ENCODE data around the gene CYRIA.

The CYRIA gene

GRCh38 chr2:16620590-16620989, 45.0 kb downstream of the CYRIA start:
- Histone ChIP-seq H3K27ac (ENCODE audit: low read depth, low read length) (peak overlapping the region; percentile 79), H3K4me3 (ENCODE audit: low read depth, low read length) (no peak overlapping the region), H2BK120ac (ENCODE audit: insufficient read depth, low read length, poor library complexity) (no peak overlapping the region), H3K36me3 (ENCODE audit: control insufficient read depth in 1 of 2, insufficient read depth in 2 of 2, low read length in 2 of 2) (peaks cover 7 to 8% of the 10 kb centered on the region in 2 experiments), H4K8ac (ENCODE audit: low read depth, low read length) (peak overlapping the region; percentile 54), H4K91ac (ENCODE audit: low read depth, low read length) (peak overlapping the region; percentile 36), H3K9me3 (ENCODE audit: insufficient read depth, low read depth, low read length) (no peaks in the 10 kb centered on the region), H3K79me1 (ENCODE audit: low read length) (peaks cover 35% of the 10 kb centered on the region), H3K27me3 (ENCODE audit: insufficient read depth, low read length) (no peaks in the 10 kb centered on the region), H2BK5ac (ENCODE audit: low read depth, low read length, poor library complexity) (peak overlapping the region; percentile 5), H2BK12ac (ENCODE audit: low read length) (no peak overlapping the region), H3K14ac (ENCODE audit: low read length) (no peak overlapping the region), H3K9ac (ENCODE audit: low read length) (no peak overlapping the region), H2AFZ (ENCODE audit: insufficient read depth, low read length, poor library complexity) (no peak overlapping the region), H3K4me2 (ENCODE audit: low read length) (peak overlapping the region; percentile 26), H3K4ac (ENCODE audit: low read depth, low read length) (no peak overlapping the region), H3K18ac (ENCODE audit: low read length) (no peak overlapping the region), H3K4me1 (ENCODE audit: control insufficient read depth in 1 of 2, insufficient read depth in 2 of 2, low read length in 2 of 2) (peaks cover 27 to 33% of the 10 kb centered on the region in 2 experiments), H4K12ac (ENCODE audit: low read depth, low read length) (no peak overlapping the region), H2AK5ac (ENCODE audit: low read length) (no peak overlapping the region), H3K23ac (ENCODE audit: low read length) (no peak overlapping the region), H3K79me2 (ENCODE audit: control insufficient read depth, insufficient read depth, low read length, poor library complexity) (peaks cover 3% of the 10 kb centered on the region)
- no CpG with 5 or more reads among the region's 2 CpGs for WGBS (ENCODE audit: extremely low coverage, insufficient coverage, insufficient read length)
- DNase-seq: peak; percentile 97 to 99

DNA sequence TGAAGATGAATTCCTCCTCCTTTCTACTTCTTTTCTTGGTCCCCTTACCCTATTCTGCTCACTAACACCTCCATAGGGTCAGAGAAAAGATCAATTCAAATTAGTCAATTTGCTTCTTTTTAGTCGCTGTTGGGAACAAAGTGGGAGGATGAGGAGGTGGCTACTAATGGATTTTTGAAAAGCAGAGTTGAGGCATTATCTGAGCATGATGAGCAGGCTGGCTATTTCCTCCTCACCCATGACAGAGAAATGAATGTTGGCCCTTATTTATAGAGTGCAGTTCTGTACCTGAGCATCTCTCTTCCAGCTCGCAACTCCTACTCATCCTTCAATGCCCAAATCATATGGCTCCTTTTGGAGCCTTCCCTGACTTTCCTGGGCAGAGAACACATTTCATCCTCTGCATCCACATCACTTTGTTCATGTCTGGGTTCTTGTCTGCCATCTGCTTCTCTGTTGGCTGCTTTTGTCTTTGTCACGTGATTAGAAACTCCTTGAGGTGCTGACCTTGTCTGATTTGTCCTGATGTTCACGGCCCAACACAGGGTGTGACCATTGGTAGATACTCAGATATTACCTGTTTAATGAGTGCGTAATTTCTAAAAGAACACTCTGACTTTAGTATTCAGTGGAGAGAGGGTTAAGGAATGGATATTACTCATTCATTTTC, 45.9 kb downstream of the CYRIA start:
- peaks cover 32% of the 10 kb centered on the region for H3K79me1 ChIP-seq (ENCODE audit: low read length)
- peak overlapping the region; percentile 54 for H2BK5ac ChIP-seq (ENCODE audit: low read depth, low read length, poor library complexity)
- peak overlapping the region; percentile 48 for H4K91ac ChIP-seq (ENCODE audit: low read depth, low read length)
- H2AK5ac ChIP-seq (ENCODE audit: low read length): peak overlapping the region; percentile 22
- H3K4me2 ChIP-seq (ENCODE audit: low read length): no peak overlapping the region
- no peak for DNase-seq
- no peak overlapping the region for H2AFZ ChIP-seq (ENCODE audit: insufficient read depth, low read length, poor library complexity)
- WGBS (ENCODE audit: extremely low coverage, insufficient coverage, insufficient read length): no CpG with 5 or more reads among the region's 5 CpGs
- no peak overlapping the region for H4K8ac ChIP-seq (ENCODE audit: low read depth, low read length)
- H2BK12ac ChIP-seq (ENCODE audit: low read length): peak overlapping the region; percentile 82
- no peak overlapping the region for H3K23ac ChIP-seq (ENCODE audit: low read length)
- H4K12ac ChIP-seq (ENCODE audit: low read depth, low read length): no peak overlapping the region
- no peaks in the 10 kb centered on the region for H3K27me3 ChIP-seq (ENCODE audit: insufficient read depth, low read length)
- H3K36me3 ChIP-seq (ENCODE audit: control insufficient read depth in 1 of 2, insufficient read depth in 2 of 2, low read length in 2 of 2): peaks cover 7 to 8% of the 10 kb centered on the region in 2 experiments
- H3K18ac ChIP-seq (ENCODE audit: low read length): peak overlapping the region; percentile 30
- peak overlapping the region; percentile 13 for H3K4ac ChIP-seq (ENCODE audit: low read depth, low read length)
- H3K27ac ChIP-seq (ENCODE audit: low read depth, low read length): peak overlapping the region; percentile 50
- H3K79me2 ChIP-seq (ENCODE audit: control insufficient read depth, insufficient read depth, low read length, poor library complexity): peaks cover 3% of the 10 kb centered on the region
- no peak overlapping the region for H3K4me3 ChIP-seq (ENCODE audit: low read depth, low read length)
- H3K14ac ChIP-seq (ENCODE audit: low read length): peak overlapping the region; percentile 22
- H3K9me3 ChIP-seq (ENCODE audit: insufficient read depth, low read depth, low read length): no peaks in the 10 kb centered on the region
- H2BK120ac ChIP-seq (ENCODE audit: insufficient read depth, low read length, poor library complexity): peak overlapping the region; percentile 54
- peaks cover 24 to 30% of the 10 kb centered on the region in 2 experiments for H3K4me1 ChIP-seq (ENCODE audit: control insufficient read depth in 1 of 2, insufficient read depth in 2 of 2, low read length in 2 of 2)
- H3K9ac ChIP-seq (ENCODE audit: low read length): no peak overlapping the region

DNA sequence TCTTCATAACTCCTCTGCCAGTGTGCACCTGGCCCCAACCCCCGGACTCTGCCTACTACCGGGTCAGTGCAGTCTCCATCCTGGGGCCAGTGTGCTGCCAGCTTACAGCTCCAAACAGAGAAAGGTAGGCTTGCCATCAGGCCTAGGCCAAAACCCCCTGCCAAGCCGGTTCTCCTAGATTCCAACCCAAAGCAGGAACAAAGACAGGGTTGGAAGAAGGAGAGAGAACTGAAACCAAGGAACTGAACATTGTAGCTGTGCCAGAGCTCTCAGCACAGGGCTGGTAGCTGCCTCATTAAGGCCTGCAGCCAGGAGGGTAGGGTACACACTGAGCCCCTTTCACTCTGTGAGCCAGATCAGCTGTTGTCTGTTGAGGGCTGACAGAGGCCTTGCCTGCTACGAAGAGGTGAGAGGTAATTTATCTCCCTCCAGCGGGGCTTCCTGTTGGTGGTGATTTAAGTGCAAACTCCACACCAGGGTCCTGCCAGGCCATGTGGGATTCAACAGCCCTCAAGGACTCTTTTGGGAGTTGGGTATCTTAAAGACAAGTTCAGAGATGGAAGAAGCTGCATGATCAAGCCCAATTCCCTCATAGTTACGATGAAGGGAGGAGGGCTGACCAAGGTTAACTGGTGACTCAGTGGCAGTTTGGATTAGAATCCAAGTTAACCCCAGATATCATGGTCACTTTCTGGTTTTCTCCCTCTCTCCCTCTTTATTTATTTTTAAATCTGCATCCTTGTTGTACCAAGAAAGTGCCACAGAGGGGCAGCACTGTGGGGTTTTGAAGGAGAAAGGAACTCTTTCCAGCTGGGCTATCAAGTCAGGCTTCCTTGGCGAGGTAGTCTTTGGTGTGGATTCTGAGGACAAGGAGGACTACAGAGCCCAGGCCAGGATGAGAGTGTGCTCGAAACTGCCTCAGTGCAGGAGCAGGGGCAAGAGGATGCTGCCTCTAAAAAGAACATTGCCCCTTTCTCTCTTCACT, 48.1 kb downstream of the CYRIA start:
- Histone ChIP-seq H3K36me3 (ENCODE audit: control insufficient read depth in 1 of 2, insufficient read depth in 2 of 2, low read length in 2 of 2) (peaks cover 7 to 8% of the 10 kb centered on the region in 2 experiments), H3K27ac (ENCODE audit: low read depth, low read length) (peak overlapping the region; percentile 59), H2BK120ac (ENCODE audit: insufficient read depth, low read length, poor library complexity) (peak overlapping the region; percentile 90), H3K79me2 (ENCODE audit: control insufficient read depth, insufficient read depth, low read length, poor library complexity) (peaks cover 3% of the 10 kb centered on the region), H3K4me2 (ENCODE audit: low read length) (peak overlapping the region; percentile 21), H3K27me3 (ENCODE audit: insufficient read depth, low read length) (no peaks in the 10 kb centered on the region), H3K18ac (ENCODE audit: low read length) (peak overlapping the region; percentile 40), H3K4me3 (ENCODE audit: low read depth, low read length) (no peak overlapping the region), H3K9ac (ENCODE audit: low read length) (no peak overlapping the region), H4K8ac (ENCODE audit: low read depth, low read length) (peak overlapping the region; percentile 68), H2AK5ac (ENCODE audit: low read length) (no peak overlapping the region), H3K4ac (ENCODE audit: low read depth, low read length) (peak overlapping the region; percentile 56), H2BK12ac (ENCODE audit: low read length) (peak overlapping the region; percentile 3), H2AFZ (ENCODE audit: insufficient read depth, low read length, poor library complexity) (peak overlapping the region; percentile 31), H4K12ac (ENCODE audit: low read depth, low read length) (peak overlapping the region; percentile 1), H3K9me3 (ENCODE audit: insufficient read depth, low read depth, low read length) (no peaks in the 10 kb centered on the region), H2BK5ac (ENCODE audit: low read depth, low read length, poor library complexity) (peak overlapping the region; percentile 75), H3K79me1 (ENCODE audit: low read length) (peaks cover 28% of the 10 kb centered on the region), H3K14ac (ENCODE audit: low read length) (peak overlapping the region; percentile 74), H3K23ac (ENCODE audit: low read length) (no peak overlapping the region), H3K4me1 (ENCODE audit: control insufficient read depth in 1 of 2, insufficient read depth in 2 of 2, low read length in 2 of 2) (peaks cover 20 to 24% of the 10 kb centered on the region in 2 experiments), H4K91ac (ENCODE audit: low read depth, low read length) (peak overlapping the region; percentile 69)
- DNase-seq: peak; percentile 84 to 92
- no CpG with 5 or more reads among the region's 8 CpGs for WGBS (ENCODE audit: extremely low coverage, insufficient coverage, insufficient read length)
